Activated CD4-positive, CD25-positive, alpha-beta regulatory T cell treated with anti-CD3 and anti-CD28 coated beads, Interleukin-2, amount 50 U/mL, for 72 hours (primary cell): ENCODE measurements around the gene STAC2.

Experiments
- DNase-seq: peaks from one replicate; pipeline ENCODE4 v3.0.0; 2021

Gene STAC2

GRCh38 chr17:39209317-39210092 is 16.2 kb downstream of the STAC2 start:
- DNase-seq = peak; percentile 57

GRCh38 chr17:39208893-39209292 is 16.9 kb downstream of the STAC2 start:
- no peak for DNase-seq

GRCh38 chr17:39208136-39208535 is 17.6 kb downstream of the STAC2 start:
- no peak for DNase-seq

GRCh38 chr17:39205112-39205526 is 20.6 kb downstream of the STAC2 start:
- DNase-seq = no peak

GRCh38 chr17:39204245-39204644 is 21.5 kb downstream of the STAC2 start:
- DNase-seq = no peak

GRCh38 chr17:39200957-39201510 is 24.7 kb downstream of the STAC2 start:
- no peak for DNase-seq

GRCh38 chr17:39200070-39200879 is 25.5 kb downstream of the STAC2 start, which contains the start of gene RPL19:
Gene RPL19, plus strand, starts transcription at chr17:39200283. Its CDS starts 62 bp downstream, at chr17:39200345.
- DNase-seq = peak; percentile 81

GRCh38 chr17:39199820-39200069 is 26.0 kb downstream of the STAC2 start:
- peak; percentile 79 for DNase-seq

GRCh38 chr17:39198186-39198566 is 27.6 kb downstream of the STAC2 start:
- DNase-seq = no peak

GRCh38 chr17:39197380-39198185 is 28.2 kb downstream of the STAC2 start, which contains the start of gene CACNB1:
Gene CACNB1, minus strand, starts transcription at chr17:39197669. Its CDS starts 174 bp downstream, at chr17:39197495.
- DNase-seq = peak; percentile 65

GRCh38 chr17:39196808-39197291 is 28.9 kb downstream of the STAC2 start:
- DNase-seq = no peak

- no peak for DNase-seq
These were observed 29.4 kb downstream of the STAC2 start for GRCh38 chr17:39196241-39196807.

GRCh38 chr17:39195568-39196160 is 30.1 kb downstream of the STAC2 start:
- no peak for DNase-seq

- no peak for DNase-seq
These were observed 30.7 kb downstream of the STAC2 start for GRCh38 chr17:39194985-39195524.

GRCh38 chr17:39194089-39194984 is 31.4 kb downstream of the STAC2 start:
- no peak for DNase-seq

- no peak for DNase-seq
These were observed 32.4 kb downstream of the STAC2 start for GRCh38 chr17:39193346-39193745.

GRCh38 chr17:39192901-39193300 is 32.8 kb downstream of the STAC2 start:
- no peak for DNase-seq

GRCh38 chr17:39191750-39192510 is 33.8 kb downstream of the STAC2 start:
- DNase-seq = no peak

- DNase-seq = no peak
These were observed 38.5 kb downstream of the STAC2 start for GRCh38 chr17:39187152-39187830.
